EL (cell line): ENCODE results near the gene ADAM29.
"Not testable (repeated sequence)": the region's sequence is repeated elsewhere in the genome, so short reads cannot be mapped to it uniquely, and the experiment has no call there.

Experiments used
- DNase-seq: peaks from one replicate; pipeline ENCODE4 v3.0.0-alpha.2; 2016

ADAM29 gene

GRCh38 chr4:174972911-174973310 lies 54.8 kb downstream of the ADAM29 start:
- DNase-seq: no peak

- no peak for DNase-seq
Measured at GRCh38 chr4:174973336-174973735, 55.2 kb downstream of the ADAM29 start.

- no peak for DNase-seq
Measured at GRCh38 chr4:174983128-174983750, 65.1 kb downstream of the ADAM29 start.

GRCh38 chr4:174983870-174984269 lies 65.7 kb downstream of the ADAM29 start:
- DNase-seq: not testable (repeated sequence)

- no peak for DNase-seq
Measured at GRCh38 chr4:174989791-174990190, 71.6 kb downstream of the ADAM29 start.

- no peak for DNase-seq
Measured at GRCh38 chr4:174993916-174994315, 75.8 kb downstream of the ADAM29 start.

GRCh38 chr4:174996079-174996478 lies 77.9 kb downstream of the ADAM29 start:
- no peak for DNase-seq

GRCh38 chr4:174999407-174999806 lies 81.2 kb downstream of the ADAM29 start:
- DNase-seq: peak; percentile 48

GRCh38 chr4:175017751-175018150 lies 99.6 kb downstream of the ADAM29 start:
- peak; percentile 3 for DNase-seq

GRCh38 chr4:175019447-175019846 lies 101.3 kb downstream of the ADAM29 start:
- DNase-seq: not testable (repeated sequence)
